ENCODE measurements around the gene CHSY3.

CHSY3 gene

GRCh38 chr5:129921204-129921603 lies 16.9 kb downstream of the CHSY3 start:
- no peak overlapping the region for H3K23ac ChIP-seq (ENCODE audit: low read depth, low read length, poor library complexity)
- H2BK5ac ChIP-seq (ENCODE audit: low read length), result no peak overlapping the region
- no peak overlapping the region for H3K27ac ChIP-seq (replicated peaks; ENCODE audit: low read length)
- no peak overlapping the region for H2AFZ ChIP-seq (ENCODE audit: low read length)
- no peak overlapping the region for H4K91ac ChIP-seq (ENCODE audit: low read depth, low read length, poor library complexity)
- H2AK5ac ChIP-seq (ENCODE audit: low read depth, low read length), result no peak overlapping the region
- no peaks in the 10 kb centered on the region for H3K79me1 ChIP-seq (ENCODE audit: low read depth, low read length)
- no peak overlapping the region for H2BK120ac ChIP-seq (ENCODE audit: low read depth, low read length)
- no peak overlapping the region for H3K4ac ChIP-seq (ENCODE audit: low read length)
- H4K8ac ChIP-seq (ENCODE audit: low read depth, low read length), result no peak overlapping the region
- H3K36me3 ChIP-seq (replicated peaks in 1 of 2; ENCODE audit: control insufficient read depth in 2 of 2, insufficient read depth in 2 of 2, low read length in 2 of 2), result no peaks in the 10 kb centered on the region
- H3K27me3 ChIP-seq (ENCODE audit: control insufficient read depth in 3 of 3, insufficient read depth in 3 of 3, low read depth in 1 of 3, low read length in 3 of 3), result no peaks in the 10 kb centered on the region
- no peak overlapping the region for H3K18ac ChIP-seq (ENCODE audit: low read length)
- no peaks in the 10 kb centered on the region for H3K4me1 ChIP-seq (ENCODE audit: control insufficient read depth in 2 of 2, insufficient read depth in 1 of 2, low read depth in 1 of 2, low read length in 2 of 2)
- H3K9ac ChIP-seq (ENCODE audit: low read depth, low read length, poor library complexity), result no peak overlapping the region
- no peak for DNase-seq (ENCODE audit: low spot score)
- no peaks in the 10 kb centered on the region for H3K9me3 ChIP-seq (replicated peaks in 1 of 2; ENCODE audit: control insufficient read depth in 2 of 2, insufficient read depth in 1 of 2, low read depth in 1 of 2, low read length in 2 of 2)
- WGBS, 2 donors (ENCODE audit: extremely low coverage in 2 of 2, insufficient read length in 2 of 2, insufficient replicate concordance in 1 of 2), result no CpG with 5 or more reads among the region's 4 CpGs
- H3K14ac ChIP-seq (ENCODE audit: low read length), result no peak overlapping the region
- H3K4me2 ChIP-seq (ENCODE audit: insufficient read depth, low read length, poor library complexity, severe bottlenecking), result no peak overlapping the region
- H2BK12ac ChIP-seq (ENCODE audit: low read length), result no peak overlapping the region
- H3K4me3 ChIP-seq (ENCODE audit: low read length in 2 of 2), result no peak overlapping the region
- no peak overlapping the region for H2BK15ac ChIP-seq (ENCODE audit: low read length)

GRCh38 chr5:129930221-129930620 lies 26.0 kb downstream of the CHSY3 start:
- no peak overlapping the region for H3K4me2 ChIP-seq (ENCODE audit: insufficient read depth, low read length, poor library complexity, severe bottlenecking)
- H3K4ac ChIP-seq (ENCODE audit: low read length), result no peak overlapping the region
- H3K36me3 ChIP-seq (replicated peaks in 1 of 2; ENCODE audit: control insufficient read depth in 2 of 2, insufficient read depth in 2 of 2, low read length in 2 of 2), result no peaks in the 10 kb centered on the region
- H2AK5ac ChIP-seq (ENCODE audit: low read depth, low read length), result no peak overlapping the region
- no peak for DNase-seq (ENCODE audit: low spot score)
- no peak overlapping the region for H3K27ac ChIP-seq (replicated peaks; ENCODE audit: low read length)
- WGBS, 2 donors (ENCODE audit: extremely low coverage in 2 of 2, insufficient read length in 2 of 2, insufficient replicate concordance in 1 of 2), result no CpG with 5 or more reads among the region's 4 CpGs
- no peak overlapping the region for H3K14ac ChIP-seq (ENCODE audit: low read length)
- no peak overlapping the region for H4K91ac ChIP-seq (ENCODE audit: low read depth, low read length, poor library complexity)
- no peak overlapping the region for H2AFZ ChIP-seq (ENCODE audit: low read length)
- no peaks in the 10 kb centered on the region for H3K27me3 ChIP-seq (ENCODE audit: control insufficient read depth in 3 of 3, insufficient read depth in 3 of 3, low read depth in 1 of 3, low read length in 3 of 3)
- H2BK120ac ChIP-seq (ENCODE audit: low read depth, low read length), result no peak overlapping the region
- H3K4me3 ChIP-seq (ENCODE audit: low read length in 2 of 2), result no peak overlapping the region
- H2BK12ac ChIP-seq (ENCODE audit: low read length), result no peak overlapping the region
- no peak overlapping the region for H3K23ac ChIP-seq (ENCODE audit: low read depth, low read length, poor library complexity)
- no peak overlapping the region for H2BK5ac ChIP-seq (ENCODE audit: low read length)
- H3K79me1 ChIP-seq (ENCODE audit: low read depth, low read length), result no peaks in the 10 kb centered on the region
- H3K18ac ChIP-seq (ENCODE audit: low read length), result no peak overlapping the region
- H2BK15ac ChIP-seq (ENCODE audit: low read length), result no peak overlapping the region
- no peak overlapping the region for H3K9ac ChIP-seq (ENCODE audit: low read depth, low read length, poor library complexity)
- no peak overlapping the region for H4K8ac ChIP-seq (ENCODE audit: low read depth, low read length)
- no peaks in the 10 kb centered on the region for H3K9me3 ChIP-seq (replicated peaks in 1 of 2; ENCODE audit: control insufficient read depth in 2 of 2, insufficient read depth in 1 of 2, low read depth in 1 of 2, low read length in 2 of 2)
- H3K4me1 ChIP-seq (ENCODE audit: control insufficient read depth in 2 of 2, insufficient read depth in 1 of 2, low read depth in 1 of 2, low read length in 2 of 2), result no peaks in the 10 kb centered on the region

GRCh38 chr5:129935626-129936025 lies 31.4 kb downstream of the CHSY3 start:
- no peak overlapping the region for H3K14ac ChIP-seq (ENCODE audit: low read length)
- H4K8ac ChIP-seq (ENCODE audit: low read depth, low read length), result no peak overlapping the region
- H2BK5ac ChIP-seq (ENCODE audit: low read length), result no peak overlapping the region
- no peak overlapping the region for H3K23ac ChIP-seq (ENCODE audit: low read depth, low read length, poor library complexity)
- H2AFZ ChIP-seq (ENCODE audit: low read length), result no peak overlapping the region
- no peak overlapping the region for H3K4me3 ChIP-seq (ENCODE audit: low read length in 2 of 2)
- no peak for DNase-seq (ENCODE audit: low spot score)
- H3K4ac ChIP-seq (ENCODE audit: low read length), result no peak overlapping the region
- no peak overlapping the region for H2BK15ac ChIP-seq (ENCODE audit: low read length)
- H3K4me1 ChIP-seq (ENCODE audit: control insufficient read depth in 2 of 2, insufficient read depth in 1 of 2, low read depth in 1 of 2, low read length in 2 of 2), result no peaks in the 10 kb centered on the region
- H2AK5ac ChIP-seq (ENCODE audit: low read depth, low read length), result no peak overlapping the region
- H3K36me3 ChIP-seq (replicated peaks in 1 of 2; ENCODE audit: control insufficient read depth in 2 of 2, insufficient read depth in 2 of 2, low read length in 2 of 2), result no peaks in the 10 kb centered on the region
- H2BK12ac ChIP-seq (ENCODE audit: low read length), result no peak overlapping the region
- H3K9me3 ChIP-seq (replicated peaks in 1 of 2; ENCODE audit: control insufficient read depth in 2 of 2, insufficient read depth in 1 of 2, low read depth in 1 of 2, low read length in 2 of 2), result no peaks in the 10 kb centered on the region
- no peaks in the 10 kb centered on the region for H3K27me3 ChIP-seq (ENCODE audit: control insufficient read depth in 3 of 3, insufficient read depth in 3 of 3, low read depth in 1 of 3, low read length in 3 of 3)
- H3K79me1 ChIP-seq (ENCODE audit: low read depth, low read length), result no peaks in the 10 kb centered on the region
- no peak overlapping the region for H4K91ac ChIP-seq (ENCODE audit: low read depth, low read length, poor library complexity)
- H3K18ac ChIP-seq (ENCODE audit: low read length), result no peak overlapping the region
- no CpG with 5 or more reads among the region's 2 CpGs for WGBS, 2 donors (ENCODE audit: extremely low coverage in 2 of 2, insufficient read length in 2 of 2, insufficient replicate concordance in 1 of 2)
- H3K27ac ChIP-seq (replicated peaks; ENCODE audit: low read length), result no peak overlapping the region
- no peak overlapping the region for H3K9ac ChIP-seq (ENCODE audit: low read depth, low read length, poor library complexity)
- no peak overlapping the region for H2BK120ac ChIP-seq (ENCODE audit: low read depth, low read length)
- H3K4me2 ChIP-seq (ENCODE audit: insufficient read depth, low read length, poor library complexity, severe bottlenecking), result no peak overlapping the region

- no peak overlapping the region for H2AK5ac ChIP-seq (ENCODE audit: low read depth, low read length)
- H3K23ac ChIP-seq (ENCODE audit: low read depth, low read length, poor library complexity), result no peak overlapping the region
- no peak overlapping the region for H3K27ac ChIP-seq (replicated peaks; ENCODE audit: low read length)
- no peaks in the 10 kb centered on the region for H3K9me3 ChIP-seq (replicated peaks in 1 of 2; ENCODE audit: control insufficient read depth in 2 of 2, insufficient read depth in 1 of 2, low read depth in 1 of 2, low read length in 2 of 2)
- H3K14ac ChIP-seq (ENCODE audit: low read length), result no peak overlapping the region
- no peak overlapping the region for H2BK120ac ChIP-seq (ENCODE audit: low read depth, low read length)
- no peak overlapping the region for H3K4ac ChIP-seq (ENCODE audit: low read length)
- H4K91ac ChIP-seq (ENCODE audit: low read depth, low read length, poor library complexity), result no peak overlapping the region
- H3K4me1 ChIP-seq (ENCODE audit: control insufficient read depth in 2 of 2, insufficient read depth in 1 of 2, low read depth in 1 of 2, low read length in 2 of 2), result no peaks in the 10 kb centered on the region
- H4K8ac ChIP-seq (ENCODE audit: low read depth, low read length), result no peak overlapping the region
- H3K4me3 ChIP-seq (ENCODE audit: low read length in 2 of 2), result no peak overlapping the region
- H2BK5ac ChIP-seq (ENCODE audit: low read length), result no peak overlapping the region
- H3K9ac ChIP-seq (ENCODE audit: low read depth, low read length, poor library complexity), result no peak overlapping the region
- H3K36me3 ChIP-seq (replicated peaks in 1 of 2; ENCODE audit: control insufficient read depth in 2 of 2, insufficient read depth in 2 of 2, low read length in 2 of 2), result no peaks in the 10 kb centered on the region
- no peak overlapping the region for H3K18ac ChIP-seq (ENCODE audit: low read length)
- DNase-seq (ENCODE audit: low spot score), result no peak
- no peak overlapping the region for H2BK15ac ChIP-seq (ENCODE audit: low read length)
- no peak overlapping the region for H3K4me2 ChIP-seq (ENCODE audit: insufficient read depth, low read length, poor library complexity, severe bottlenecking)
- H3K79me1 ChIP-seq (ENCODE audit: low read depth, low read length), result no peaks in the 10 kb centered on the region
- WGBS, 2 donors (ENCODE audit: extremely low coverage in 2 of 2, insufficient read length in 2 of 2, insufficient replicate concordance in 1 of 2), result no CpG with 5 or more reads among the region's 3 CpGs
- H2BK12ac ChIP-seq (ENCODE audit: low read length), result no peak overlapping the region
- H3K27me3 ChIP-seq (ENCODE audit: control insufficient read depth in 3 of 3, insufficient read depth in 3 of 3, low read depth in 1 of 3, low read length in 3 of 3), result no peaks in the 10 kb centered on the region
- H2AFZ ChIP-seq (ENCODE audit: low read length), result no peak overlapping the region
Measured at GRCh38 chr5:129938077-129938476, 33.8 kb downstream of the CHSY3 start.

Measured in neuronal stem cell (in vitro differentiated cells).